IPS-NIHi11 (cell line): ENCODE results near the gene ADAM23.

Source experiments
- DNase-seq: peaks from one replicate; pipeline ENCODE4 v3.0.0; 2012; ENCODE audit warnings: mixed read lengths, low spot score

The ADAM23 gene

DNA sequence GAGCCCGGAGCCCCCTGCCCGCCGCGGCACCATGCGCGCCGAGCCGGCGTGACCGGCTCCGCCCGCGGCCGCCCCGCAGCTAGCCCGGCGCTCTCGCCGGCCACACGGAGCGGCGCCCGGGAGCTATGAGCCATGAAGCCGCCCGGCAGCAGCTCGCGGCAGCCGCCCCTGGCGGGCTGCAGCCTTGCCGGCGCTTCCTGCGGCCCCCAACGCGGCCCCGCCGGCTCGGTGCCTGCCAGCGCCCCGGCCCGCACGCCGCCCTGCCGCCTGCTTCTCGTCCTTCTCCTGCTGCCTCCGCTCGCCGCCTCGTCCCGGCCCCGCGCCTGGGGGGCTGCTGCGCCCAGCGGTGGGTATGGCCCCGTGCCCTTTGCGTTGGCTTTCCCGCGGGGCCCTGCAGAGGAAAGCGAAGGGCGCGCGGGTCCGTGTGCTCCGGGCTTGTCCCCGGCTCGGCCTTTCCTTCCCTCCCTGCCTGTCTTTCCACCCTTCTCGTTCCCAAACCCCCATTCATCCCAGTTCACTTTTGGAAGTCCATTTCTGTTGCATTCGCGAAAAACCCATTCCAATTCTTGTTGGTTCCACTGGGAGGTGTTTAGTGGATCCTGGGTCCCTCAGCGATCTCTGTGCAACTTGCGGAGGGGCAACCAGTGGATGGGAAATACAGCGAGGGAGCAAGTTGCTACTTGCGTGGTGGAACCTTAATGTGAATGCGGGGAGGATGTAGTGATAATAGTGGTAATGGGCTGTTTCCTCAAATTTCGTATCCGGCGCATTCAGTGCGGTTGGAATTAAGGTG is 599 bp downstream of the ADAM23 start:
- peak; percentile 81 for DNase-seq

- DNase-seq: no peak
Observed at GRCh38 chr2:206445948-206446347, 2.6 kb downstream of the ADAM23 start.

DNA sequence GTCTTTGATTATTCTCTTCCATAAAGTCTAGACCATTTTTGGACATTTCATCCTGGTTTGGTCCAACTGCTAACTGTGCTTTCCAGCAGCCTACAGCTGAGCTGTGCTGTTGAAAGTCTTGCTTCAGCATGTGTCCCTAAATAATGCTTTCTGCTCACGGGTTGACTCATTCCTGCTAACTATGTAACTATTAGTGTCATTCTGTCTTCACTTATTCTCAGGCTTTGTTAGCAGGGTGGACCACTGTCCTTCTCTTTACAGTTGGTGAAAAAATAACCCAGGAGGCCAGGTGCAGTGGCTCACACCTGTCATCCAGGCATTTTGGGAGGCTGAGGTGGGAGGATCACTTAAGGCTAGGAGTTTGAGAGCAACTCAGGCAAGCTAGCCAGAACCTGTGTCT is 8.9 kb downstream of the ADAM23 start:
- DNase-seq: no peak

- DNase-seq: no peak
Observed at GRCh38 chr2:206452750-206453149, 9.4 kb downstream of the ADAM23 start.

DNA sequence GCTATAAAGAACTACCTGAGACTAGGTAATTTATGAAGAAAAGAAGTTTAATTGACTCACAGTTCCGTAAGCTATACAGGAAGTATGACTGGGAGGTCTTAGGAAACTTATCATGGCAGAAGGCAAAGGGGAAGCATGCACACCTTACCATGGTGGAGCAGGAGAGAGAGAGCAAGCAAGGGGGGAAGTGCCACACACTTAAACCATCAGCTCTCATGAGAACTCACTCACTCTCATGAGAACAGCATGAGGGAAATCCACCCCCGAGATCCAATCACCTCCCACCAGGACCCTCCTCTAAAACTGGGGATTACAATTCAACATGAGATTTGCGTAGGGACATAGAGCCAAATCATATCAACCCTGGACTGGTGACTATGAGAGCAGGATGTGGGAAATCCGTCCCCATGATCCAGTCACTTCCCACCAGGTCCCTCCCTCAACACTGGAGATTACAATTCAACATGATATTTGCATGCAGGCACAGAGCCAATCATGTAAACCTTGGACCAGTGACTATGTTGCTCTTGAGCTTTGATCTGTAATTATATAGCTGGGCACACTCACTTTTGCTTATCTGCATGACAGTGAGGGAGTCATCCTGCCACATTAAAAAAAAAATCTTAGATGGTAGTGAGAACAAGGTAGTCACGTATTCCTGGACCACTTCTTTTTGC is 12.9 kb downstream of the ADAM23 start:
- DNase-seq: no peak

GRCh38 chr2:206457188-206457634 is 13.9 kb downstream of the ADAM23 start:
- no peak for DNase-seq

DNA sequence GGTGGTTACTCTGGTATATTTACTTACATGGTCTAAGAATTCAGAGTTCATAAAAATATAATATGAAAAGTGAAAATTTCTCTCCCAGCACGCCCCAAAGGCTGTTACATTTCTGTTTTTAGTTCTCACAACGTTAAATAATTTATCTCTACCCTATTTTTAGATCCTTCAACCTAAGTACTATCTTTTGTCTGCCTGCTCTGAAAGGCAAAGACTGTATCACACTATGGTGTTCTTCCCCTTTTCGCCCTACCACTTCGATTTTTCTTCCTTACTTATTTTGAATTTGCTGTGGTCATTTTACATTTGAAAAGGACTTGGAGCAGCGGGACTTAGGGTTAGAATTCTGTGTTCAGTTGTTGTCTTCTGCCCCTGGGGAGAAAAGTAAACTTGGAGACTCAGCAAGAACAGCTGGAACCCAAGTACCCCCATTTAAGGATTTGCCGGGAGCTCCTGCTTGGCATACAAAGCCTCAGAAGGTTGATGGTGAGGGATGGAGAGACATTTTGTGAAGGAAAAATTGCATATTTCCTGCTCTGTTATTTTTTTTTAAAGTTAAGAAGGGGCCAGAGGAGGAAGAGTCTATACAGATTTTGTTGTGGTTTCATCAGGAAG is 19.0 kb downstream of the ADAM23 start:
- peak; percentile 83 for DNase-seq

DNA sequence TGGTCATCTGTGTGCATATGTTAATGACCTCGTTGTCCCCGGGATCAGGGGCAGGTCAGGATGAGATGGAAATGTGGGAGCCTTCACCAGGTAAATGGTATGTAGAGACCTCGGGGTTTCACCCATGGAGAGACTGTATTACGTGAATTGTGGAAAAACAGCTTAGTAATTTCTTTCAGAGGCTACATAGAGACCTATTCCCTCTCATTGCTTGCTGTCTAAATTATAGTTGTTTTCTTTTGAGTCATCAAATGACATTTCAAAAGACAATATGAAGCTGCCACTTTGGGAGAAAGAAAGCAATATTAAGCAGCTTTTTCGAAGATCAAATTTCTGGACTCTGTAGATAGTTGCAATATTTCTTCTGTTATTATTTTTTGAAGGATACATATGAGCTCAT is 20.4 kb downstream of the ADAM23 start:
- DNase-seq: no peak

- DNase-seq: no peak
Observed at GRCh38 chr2:206464597-206464996, 21.3 kb downstream of the ADAM23 start.

DNA sequence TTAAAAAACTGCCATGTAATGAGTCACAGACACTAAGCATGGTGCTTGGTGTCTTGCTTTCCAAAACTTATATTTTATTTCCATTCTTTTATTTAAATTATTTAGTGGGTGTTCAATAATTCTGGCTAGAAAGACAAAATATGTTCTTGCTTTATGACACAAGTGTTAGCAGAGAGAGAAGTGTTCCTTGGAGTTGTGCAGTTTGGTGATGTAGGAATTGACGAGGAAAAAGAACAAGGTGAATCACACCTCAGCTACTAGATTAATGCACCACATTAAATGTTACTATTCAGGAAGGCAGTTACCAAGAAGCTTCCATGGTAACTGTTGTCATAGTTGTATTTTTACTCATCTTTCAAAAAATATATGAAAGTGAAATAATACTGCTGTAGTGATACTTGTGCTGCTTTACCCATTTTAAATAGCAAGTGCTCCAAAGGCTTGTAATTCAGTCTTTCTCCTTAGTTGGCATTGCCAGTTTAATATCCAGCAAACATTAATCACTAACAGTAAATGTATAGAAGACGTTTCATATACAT is 28.3 kb downstream of the ADAM23 start:
- no peak for DNase-seq

DNA sequence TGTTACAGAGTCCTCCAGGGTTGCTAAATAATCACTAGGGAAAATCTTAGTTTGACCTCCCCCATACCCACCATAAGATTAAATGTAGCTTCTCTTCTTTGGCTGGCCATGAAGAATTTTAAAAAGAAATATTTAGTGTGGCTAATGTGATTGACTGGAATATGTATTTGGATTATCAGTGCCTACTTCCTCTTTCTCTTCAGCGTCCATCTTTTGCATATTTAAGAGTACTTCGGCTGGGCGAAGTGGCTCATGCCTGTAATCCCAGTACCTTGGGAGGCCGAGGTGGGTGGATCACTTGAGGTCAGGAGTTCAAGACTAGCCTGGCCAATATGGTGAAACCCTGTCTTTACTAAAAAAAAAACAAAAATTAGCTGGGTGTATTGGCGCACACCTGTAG is 28.8 kb downstream of the ADAM23 start:
- DNase-seq: no peak

- DNase-seq: no peak
Observed at GRCh38 chr2:206474099-206474498, 30.8 kb downstream of the ADAM23 start.

DNA sequence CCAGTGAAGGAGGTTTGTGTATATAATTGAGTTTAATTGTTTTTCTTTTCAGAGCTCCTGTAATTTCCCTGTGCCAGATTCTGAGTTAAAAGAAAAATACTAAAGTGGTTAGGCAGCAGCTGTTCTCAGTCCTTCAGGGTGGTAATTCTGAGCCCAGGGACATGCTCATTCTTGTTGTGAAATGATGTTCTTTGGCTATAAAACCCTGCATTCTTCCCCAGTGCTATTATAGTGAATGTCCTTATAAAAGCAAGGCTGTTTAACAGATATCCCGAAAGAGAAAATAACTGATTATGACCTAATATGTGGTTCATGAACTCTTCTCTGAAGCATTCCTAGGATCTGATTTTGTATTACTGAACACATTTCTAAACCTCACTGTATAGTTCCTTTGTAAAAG is 34.0 kb downstream of the ADAM23 start:
- DNase-seq: no peak

GRCh38 chr2:206478340-206478739 is 35.0 kb downstream of the ADAM23 start:
- DNase-seq: no peak

DNA sequence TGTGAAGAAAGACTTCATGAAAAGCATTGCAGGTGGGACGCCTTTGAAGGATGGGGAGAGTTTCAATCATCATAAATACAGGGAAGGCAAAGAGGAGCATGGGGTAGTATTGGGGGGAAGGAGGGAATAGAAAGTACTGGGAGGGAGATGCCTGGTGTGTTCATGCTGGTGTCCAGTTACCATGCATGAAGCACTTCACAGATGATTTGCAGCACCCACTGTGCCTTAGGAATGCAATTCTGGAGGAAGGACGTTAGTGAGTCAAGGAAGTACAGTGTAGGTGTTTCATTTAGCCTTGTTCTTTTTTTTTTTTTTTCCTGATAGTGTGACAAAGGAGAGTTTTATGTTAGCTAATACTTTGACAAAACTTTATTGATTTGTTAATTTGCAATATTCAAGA is 36.8 kb downstream of the ADAM23 start:
- DNase-seq: peak; percentile 12

DNA sequence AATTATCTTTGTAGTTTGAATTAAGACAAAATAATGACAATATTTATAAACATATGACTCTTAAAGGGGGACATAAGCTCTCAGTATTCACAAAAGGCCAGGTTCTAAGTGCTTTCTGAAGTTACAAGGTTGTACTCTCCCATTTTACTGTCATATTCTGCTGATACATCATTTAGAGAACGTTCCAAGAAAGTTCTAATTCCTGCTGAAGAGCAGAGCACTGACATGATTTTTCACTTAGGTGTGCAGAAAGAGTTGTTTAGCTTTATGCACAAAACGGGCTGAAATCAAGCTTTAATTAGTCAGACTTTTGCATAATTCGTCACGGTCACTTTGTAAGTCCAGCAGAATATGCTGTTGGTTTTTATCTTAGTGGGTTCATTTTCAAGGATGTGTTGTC is 37.3 kb downstream of the ADAM23 start:
- DNase-seq: no peak

DNA sequence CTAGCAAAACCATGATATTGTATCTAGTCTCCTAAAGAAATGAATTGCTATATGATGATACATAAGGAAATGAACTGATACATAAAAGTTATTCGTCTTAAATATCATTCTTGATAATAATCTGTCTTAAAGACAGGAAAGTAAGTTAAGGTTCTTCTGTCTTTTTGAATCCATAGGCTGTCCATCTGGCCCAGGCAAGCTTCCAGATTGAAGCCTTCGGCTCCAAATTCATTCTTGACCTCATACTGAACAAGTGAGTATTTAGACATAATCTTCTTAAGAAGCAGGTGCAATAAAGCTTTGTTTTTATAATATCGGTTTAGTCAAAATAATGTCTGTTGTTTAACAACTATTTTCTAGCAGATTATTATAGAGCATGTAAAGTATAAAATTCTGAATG is 37.7 kb downstream of the ADAM23 start:
- no peak for DNase-seq

DNA sequence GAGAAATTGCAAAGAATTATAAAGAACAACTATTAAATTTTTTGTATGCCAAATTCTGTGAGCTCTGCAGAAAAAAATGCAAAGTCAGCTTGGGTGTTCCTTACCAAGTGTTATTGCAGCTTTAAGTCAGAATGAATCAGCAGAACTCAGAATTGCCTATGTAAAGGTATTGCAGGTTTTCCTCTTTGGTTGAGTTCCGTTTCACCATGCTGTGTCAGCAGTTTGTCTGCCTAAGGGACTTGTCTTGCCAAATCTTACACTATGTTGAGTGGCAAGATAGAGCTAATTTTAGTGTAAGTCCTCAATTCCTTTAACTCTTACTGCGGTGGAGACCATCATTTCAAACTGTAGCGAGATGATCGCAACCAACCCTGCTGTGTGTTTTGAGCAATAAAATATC is 38.8 kb downstream of the ADAM23 start:
- no peak for DNase-seq

DNA sequence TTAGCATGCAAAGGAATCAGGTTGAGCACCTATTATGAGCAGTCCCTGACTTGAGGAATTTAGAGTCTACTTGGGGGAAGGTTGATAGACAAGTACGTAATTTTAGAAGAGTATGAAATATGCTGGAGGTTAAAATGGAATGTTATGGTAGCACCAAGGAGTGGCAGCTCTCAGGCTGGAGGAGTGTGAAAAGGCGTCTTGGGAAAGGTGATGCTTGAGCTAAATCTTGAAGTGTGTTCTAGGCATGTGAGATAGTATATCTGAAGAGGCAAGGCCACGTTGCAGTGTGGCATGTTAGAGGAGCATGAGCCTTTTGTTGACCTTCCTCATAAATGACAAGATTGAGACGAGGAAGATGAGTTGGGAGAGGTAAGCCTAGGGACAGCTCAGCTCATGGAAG is 39.3 kb downstream of the ADAM23 start:
- DNase-seq: no peak

- no peak for DNase-seq
Observed at GRCh38 chr2:206488053-206488452, 44.7 kb downstream of the ADAM23 start.

DNA sequence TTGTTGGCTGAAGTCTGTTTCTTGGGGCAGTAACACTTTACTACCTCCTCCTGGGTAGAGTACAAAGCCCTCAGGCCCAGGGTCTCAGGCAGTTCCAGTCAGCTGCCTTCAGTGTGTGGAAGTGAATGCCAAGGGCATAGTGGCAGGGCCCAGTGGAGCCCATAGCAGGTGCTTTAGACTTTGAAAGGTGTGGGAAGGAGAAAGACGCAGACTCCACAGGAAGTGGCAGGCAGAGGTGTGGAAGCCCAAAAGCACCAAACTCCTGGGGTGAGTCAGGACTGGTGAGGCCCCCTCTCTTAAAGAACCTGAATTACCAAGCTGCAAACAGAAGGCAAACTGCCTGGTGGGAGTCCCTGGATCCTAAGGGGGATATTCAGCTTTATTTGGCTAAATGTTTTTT is 45.3 kb downstream of the ADAM23 start:
- DNase-seq: no peak

GRCh38 chr2:206494061-206494460 is 50.7 kb downstream of the ADAM23 start:
- no peak for DNase-seq

GRCh38 chr2:206502729-206503128 is 59.4 kb downstream of the ADAM23 start:
- DNase-seq: no peak
